Activated CD8-positive, alpha-beta memory T cell treated with anti-CD3 and anti-CD28 coated beads for 48 hours (primary cell): ENCODE data around the gene CPNE4.
"Not testable (repeated sequence)": the region's sequence is repeated elsewhere in the genome, so short reads cannot be mapped to it uniquely, and the experiment has no call there.

ENCODE experiments used
- DNase-seq, 3 experiments: peaks; one replicate each; pipeline ENCODE4 v3.0.0-alpha.2; 2020; ENCODE audit warnings: low read depth in 2 of 3, low spot score in 2 of 3

Gene CPNE4

DNA sequence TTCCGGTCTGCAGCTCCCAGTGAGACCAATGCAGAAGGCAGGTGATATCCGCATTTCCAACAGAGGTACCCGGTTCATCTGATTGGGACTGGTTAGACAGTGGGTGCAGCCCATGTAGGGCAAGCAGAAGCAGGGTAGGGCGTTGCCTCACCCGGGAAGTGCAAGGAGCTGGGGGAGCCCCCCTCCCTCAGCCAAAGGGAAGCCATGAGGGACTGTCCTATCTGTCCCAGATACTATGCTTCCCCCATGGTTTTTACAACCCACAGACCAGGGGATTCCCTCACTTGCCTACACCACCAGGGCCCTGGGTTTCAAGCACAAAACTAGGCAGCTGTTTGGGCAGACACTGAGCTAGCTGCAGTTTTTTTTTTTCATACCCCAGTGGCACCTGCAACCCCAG is 71.8 kb downstream of the CPNE4 start:
- DNase-seq = no peak

DNA sequence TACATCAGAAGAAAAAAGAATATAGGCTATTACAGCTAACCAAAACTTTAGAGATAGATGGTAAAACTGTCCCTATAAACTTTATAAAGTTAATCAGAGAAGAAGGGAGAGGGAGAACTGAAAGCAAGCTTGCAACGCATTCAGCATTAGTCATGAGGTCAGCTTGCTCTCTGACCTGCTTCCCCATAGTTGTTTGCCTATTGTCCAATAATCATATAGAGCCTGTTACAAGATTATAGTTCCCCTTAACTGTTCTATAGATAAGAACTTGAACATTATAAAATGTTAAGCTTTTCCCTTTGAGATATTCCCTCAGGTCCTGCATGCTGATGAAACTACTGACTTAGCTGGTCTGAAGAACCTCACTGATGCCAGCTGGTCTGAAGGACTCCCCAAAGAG is 74.5 kb downstream of the CPNE4 start:
- DNase-seq = no peak

DNA sequence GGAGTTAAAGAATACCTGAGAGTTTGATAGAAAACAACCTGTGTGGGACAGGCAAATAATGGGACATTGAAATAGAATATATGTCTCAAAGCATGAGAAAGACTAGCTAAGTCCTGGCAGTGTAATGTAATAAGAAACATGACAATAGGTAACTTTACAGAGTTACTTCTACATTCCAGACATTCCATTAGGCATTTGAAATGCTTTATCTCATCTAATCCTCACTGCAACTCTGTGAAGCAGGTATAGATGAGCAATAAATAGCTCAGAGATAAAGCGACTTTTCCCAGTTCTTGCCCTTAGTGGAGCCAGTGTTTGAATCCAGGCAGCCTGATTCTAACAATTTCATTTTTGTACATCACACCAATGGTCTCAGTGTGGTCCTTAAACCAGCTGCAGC is 76.8 kb downstream of the CPNE4 start:
- no peak for DNase-seq

DNA sequence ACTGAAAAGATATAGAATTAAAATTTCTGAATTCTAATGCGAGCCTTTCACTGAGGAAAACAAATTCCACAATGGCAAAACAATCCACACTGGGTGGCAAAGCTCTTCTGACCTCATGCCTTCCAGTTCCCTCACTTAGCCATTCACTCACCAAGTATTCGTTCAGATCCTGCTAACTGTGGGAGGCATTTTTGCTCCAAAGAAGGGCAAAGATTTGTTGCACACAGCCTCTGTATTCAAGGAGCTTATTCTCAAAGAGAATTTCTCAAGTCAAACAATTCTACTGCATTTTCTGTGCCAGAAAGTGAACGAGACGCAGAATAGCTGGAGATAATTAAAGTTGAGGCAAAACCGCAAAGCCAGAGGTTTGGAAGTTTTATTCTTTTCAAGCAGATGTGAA is 77.3 kb downstream of the CPNE4 start:
- no peak for DNase-seq

DNA sequence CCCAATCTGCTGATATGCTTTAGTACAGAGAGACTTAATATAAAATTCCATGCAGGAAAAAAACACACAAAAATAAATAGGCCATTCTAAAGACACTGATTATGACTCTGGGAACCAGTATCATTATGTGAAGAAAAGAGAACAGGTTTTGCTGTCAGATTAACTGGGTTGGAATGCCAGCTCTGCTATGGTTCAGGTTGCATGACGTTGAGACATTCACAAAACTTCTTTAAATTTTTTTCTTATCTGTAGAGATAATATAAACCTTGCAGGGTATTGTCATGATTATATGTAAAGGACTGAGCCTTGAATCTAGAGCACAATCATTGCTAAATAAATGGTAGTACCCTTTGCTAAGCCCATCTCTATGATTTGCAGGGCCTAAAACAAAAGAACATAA is 86.0 kb downstream of the CPNE4 start:
- DNase-seq = no peak

DNA sequence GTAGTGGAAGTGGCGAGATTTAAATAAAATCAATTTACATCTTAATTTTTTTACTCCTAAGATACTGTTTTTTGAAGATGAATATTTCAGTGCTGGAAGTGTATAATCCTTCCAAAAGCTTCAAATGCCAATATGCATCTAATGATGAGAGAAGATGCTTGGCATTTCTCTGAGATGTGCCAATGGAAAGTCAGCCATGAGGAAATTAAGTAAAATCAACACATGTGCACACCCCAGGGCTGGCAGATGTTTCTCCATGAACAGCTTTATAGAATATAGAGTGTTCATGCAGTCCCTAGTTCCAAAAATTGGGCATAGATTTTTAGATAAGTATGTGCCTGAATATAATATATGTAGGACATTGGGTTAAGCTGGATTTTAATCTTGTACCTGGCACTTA is 90.1 kb downstream of the CPNE4 start:
- no peak for DNase-seq

DNA sequence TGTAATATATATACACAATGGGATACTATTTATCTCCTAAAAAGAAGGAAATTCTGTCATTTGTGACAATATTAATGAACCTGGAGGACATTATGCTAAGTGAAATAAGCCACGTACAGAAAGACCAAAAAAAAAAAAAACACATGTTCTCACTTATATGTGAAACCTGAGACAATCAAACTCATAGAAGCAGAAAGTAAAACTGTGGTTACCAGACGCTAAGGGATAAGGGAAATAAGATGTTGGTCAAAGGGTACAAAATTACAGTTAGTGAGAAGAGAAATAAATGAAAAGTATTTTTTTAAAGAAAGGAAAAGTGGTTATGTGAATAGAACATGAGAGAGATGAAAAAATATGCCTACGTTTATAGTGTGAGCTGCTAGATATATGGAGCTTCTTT is 101.1 kb downstream of the CPNE4 start:
- no peak for DNase-seq

DNA sequence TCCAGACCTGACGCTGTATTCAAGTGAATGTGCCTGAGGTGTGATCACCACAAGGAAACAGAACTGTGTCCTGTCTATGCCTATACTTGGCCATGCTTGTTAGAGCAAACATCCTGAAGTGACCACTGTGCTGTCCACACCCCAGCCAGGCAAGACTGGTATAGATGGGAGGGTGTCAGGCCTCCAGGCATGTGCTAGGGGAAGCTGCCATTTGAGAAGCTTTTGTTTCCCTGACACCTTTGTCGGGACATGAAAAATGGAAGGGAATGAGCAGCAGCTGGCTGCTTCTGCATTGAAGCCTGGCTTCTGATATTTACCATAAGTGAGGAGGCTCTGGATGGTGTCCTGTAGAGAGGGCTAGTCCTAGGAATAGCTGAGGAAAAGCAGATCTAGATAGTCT is 106.2 kb downstream of the CPNE4 start:
- DNase-seq = no peak

DNA sequence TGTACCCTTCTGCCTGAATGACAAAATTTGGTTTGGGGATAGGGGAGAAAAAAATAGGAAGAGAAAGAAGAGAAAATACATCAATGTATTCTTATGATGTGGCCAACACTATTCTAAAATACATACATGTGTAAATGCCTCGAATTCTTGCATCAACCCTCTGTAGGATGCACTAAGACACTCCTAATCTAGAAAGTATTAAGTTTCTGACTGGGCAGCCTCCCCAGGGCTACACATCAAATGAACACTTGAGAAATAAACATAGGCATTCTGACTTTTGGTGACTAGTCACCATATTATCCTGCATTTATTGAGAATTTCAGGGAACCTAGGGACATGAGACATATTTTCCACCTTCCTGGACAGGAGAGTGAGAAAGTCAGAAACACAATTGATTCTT is 109.2 kb downstream of the CPNE4 start:
- DNase-seq = no peak

DNA sequence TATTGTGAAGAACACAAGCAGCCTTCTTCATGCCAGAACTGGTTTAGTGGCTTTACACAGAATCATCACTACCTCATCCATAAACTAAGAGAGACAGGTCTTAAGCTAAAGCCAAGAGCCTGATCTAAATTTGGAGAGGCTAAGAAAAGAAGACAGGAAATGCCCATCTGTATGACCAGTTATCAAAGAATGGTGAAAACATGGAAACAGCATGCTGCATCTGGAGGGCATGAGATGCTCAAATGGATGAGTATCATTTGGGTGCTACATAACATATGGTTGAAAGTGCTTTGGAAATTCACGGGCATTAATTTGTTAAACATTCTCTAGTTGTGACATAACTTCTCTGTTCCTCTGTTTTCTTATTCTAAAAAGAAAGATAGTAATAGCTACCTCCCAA is 112.5 kb downstream of the CPNE4 start:
- DNase-seq = no peak

DNA sequence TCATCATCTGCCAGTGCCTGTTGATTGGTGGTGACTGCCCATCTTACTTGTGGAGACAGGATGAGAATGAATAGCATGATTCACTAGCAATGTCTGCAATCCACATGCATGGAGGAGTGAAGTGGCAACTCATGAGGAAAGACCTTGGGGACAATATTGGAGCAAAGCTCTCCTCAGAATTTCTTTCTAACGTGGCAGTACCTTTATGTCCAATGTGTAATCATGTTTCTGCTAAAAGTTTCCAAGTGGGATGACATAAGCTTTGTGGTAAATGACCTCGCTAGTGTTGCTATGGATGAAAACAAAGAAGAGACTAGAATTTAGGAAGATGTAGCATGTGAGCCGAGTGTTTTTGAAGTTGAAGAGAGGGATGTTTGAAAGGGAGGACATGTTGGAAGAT is 117.8 kb downstream of the CPNE4 start:
- DNase-seq = no peak

DNA sequence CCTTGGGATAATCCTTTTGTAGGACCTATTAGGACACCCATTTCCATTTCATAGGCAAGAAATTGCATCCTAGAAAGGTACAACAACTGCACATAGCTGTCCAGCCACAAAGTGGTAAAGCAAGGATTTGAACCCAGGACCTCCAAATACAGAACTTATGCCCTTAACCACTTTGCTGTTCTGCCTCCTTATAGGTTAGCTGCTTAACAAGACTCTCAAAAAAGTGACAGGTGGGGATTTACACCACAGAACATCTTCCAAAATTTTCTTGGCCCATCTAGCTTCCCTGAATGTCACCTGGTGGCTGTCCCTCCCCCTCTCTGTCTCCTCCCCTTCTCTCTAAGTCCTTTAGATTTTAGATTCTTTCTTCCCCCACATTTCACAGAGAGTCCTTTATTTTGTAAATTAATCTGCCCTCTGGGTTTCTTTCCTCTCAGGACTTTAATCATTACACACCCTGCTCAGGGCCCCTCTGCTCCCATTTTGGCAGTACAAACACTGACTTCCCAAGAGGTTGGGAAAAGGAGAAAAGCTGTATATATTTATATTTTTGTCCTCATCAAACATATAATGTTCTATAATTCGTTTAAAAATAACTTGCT is 120.6 kb downstream of the CPNE4 start:
- no peak for DNase-seq

DNA sequence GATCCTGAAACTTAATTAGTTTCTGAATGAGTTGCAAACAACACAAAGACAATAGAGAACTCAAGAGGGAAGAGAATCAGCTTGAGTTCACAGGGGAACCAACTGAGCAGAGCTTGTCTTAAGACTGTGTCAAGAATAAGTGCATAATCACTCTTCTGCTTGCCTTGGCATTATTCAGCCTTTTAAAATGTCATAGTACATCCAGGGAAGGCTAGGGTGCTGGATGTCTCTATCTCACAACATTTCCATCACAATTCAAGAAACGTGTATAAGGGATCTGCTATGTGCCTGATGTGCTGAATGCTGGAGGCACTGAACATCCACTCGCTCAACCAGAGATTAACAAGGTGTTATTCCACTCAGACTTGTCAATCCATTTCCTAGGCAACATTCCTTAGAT is 122.6 kb downstream of the CPNE4 start:
- DNase-seq = no peak

DNA sequence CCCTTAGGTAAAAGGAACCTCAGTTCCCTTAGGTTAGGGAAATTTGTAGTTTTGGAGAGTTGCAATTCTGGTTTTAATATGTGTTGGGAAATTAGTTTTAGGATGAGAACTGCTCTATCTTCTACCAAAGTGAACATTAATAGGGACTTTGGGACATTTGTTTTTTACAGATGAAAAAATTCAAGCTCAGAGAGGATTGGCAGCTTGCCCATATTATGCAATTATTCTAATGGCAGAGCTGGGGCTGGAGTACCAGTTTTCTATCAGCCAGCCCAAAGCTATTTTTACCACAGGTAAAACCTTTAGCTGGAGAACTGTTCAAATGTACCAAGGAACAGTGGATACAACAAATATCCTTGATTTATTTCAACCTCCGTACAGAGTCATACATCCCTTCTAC is 127.0 kb downstream of the CPNE4 start:
- no peak for DNase-seq

DNA sequence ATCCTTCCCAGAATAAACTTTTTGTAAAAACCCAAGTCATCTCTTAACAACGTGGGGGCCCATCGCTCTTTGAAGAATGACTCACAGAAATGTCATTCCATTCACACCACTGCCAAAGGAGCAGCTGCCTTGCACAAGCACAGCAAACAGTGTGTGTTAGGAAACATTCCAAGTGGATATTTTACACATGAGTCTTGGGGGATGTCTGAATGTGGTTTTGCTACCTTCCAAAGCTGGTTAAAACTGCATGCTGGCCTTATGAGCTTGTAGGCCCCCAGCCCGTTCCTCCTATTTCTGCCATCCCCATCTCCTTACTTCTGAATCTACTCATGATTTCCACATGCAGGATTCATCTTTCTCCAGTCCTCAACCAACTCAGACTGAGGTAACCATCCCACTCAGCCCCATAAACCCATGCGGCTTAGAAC is 130.8 kb downstream of the CPNE4 start:
- no peak for DNase-seq

DNA sequence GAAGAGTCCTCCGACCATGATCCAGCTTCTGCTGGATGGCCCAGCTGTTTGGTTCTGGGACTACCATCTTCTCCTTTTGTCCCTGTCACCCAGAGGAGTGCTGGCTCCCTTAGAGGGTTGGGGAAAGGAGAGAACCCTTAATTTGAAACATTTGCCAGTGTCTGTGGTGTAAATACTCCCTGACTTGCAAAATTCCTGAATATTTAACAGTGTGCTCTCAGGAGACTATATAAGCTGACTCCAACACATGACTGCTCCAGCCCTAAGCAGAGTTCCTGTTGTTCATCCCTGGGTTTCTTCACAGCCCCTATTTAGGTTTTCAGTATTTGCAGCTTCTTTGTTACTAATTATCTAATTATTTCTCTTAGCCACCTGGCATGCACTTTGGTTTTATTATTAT is 133.1 kb downstream of the CPNE4 start:
- DNase-seq = no peak

DNA sequence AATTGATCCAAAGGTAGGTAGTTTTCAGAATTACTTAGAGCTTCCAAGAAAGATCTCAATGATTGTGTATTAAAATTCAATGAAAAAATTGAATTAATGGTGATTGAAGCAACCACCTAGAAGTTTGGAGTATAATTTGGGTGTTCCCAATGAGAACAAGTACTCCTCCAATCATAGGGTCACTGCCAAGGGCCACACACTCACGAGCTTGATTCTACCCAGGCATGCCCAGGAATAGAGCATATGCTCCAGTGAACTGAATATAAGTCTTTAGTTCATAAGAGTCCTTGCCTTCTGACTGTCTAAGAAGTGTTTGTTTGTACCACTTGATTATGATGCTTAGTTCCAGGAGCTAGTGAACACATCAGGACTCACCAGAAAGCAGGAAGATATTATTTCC is 133.9 kb downstream of the CPNE4 start:
- no peak for DNase-seq

DNA sequence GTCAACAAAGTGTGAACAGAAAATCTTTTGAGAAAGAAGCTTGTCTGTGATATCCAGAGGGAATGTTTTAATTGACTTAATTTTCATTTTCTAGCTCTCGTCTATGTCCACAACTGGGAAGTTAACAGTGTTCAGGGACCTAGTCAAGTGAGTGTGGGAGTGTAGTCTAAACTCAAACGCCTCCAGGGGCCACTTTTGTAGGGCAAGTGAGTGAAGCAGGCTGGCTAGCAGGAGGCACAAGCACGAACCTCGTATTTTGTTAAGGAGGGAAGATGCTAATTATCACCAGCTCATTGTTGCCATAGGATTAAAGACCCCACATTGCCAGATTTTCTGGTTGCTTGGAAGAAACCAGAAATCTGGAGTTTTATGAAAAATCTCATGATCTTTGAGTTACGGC is 135.8 kb downstream of the CPNE4 start:
- DNase-seq = no peak

DNA sequence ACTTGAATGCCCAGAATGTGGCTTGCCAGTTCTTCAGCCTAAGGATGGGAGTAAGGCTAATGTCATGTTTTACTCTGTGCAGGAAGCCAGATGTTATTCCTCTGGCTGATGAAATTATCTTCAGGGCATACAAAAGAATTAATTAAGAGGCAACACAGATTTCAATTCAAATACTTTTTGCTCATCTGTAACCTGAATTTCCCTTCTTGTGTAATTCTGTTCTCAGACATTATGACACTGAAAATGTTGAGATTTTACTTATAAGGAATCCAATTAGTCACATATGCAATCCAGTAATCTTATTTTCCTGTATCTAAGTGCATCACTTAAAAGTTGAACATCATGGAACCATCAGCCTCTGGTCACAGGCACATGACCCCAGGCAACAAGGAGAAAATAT is 136.5 kb downstream of the CPNE4 start:
- no peak for DNase-seq

DNA sequence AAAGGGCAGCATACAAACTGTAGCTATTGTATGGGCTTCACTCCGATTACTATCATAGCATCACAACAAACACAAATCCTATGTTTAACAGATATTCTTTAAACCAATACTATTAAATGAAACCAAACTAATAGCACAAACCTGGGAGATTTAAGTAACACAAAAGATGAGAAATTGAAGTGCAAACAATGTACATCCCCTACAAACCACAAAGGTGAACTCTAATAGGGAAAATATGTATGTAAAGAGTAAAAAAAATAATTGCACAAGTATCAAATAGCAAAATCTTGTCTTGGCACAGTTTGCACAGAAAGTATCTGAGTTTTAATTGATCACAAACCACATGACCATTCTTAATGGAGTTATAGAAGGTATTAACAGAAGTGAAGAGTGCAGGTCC is 138.5 kb downstream of the CPNE4 start:
- DNase-seq = no peak

DNA sequence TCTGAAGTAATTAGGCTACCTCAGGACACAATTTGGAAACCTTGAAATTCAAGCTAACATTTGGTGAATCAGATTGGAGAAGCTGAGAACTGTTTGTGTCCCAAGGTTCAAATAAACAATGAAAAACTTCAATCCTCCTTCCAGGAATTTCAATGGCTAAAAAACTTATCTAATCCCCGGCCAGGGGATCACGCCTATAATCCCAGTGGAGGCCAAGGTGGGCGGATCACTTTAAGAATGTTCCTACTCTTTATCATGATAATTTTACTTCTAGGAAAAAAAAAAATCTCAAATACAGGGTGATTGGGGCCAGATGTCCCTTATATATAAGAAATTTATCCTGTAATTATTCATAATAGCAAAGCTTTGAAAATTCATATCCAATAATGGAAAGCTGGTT is 139.0 kb downstream of the CPNE4 start:
- DNase-seq = no peak

DNA sequence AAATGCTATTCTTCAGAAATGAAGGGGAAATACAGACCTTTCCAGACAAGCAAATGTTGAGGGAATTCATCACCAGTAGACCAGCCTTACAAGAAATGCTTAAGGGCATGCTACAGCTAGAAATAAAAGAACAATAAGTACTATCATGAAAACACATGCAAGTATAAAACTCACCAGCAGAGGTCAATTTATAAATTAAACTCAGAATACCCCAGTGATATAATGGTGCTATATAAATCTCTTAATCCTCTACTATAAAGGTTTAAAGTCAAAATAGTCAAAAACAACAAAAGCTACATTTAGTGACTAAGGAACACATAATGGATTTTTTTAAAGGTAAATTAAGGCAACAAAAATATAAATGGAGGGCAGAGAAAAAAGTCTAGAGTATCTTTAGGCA is 142.5 kb downstream of the CPNE4 start:
- no peak for DNase-seq

DNA sequence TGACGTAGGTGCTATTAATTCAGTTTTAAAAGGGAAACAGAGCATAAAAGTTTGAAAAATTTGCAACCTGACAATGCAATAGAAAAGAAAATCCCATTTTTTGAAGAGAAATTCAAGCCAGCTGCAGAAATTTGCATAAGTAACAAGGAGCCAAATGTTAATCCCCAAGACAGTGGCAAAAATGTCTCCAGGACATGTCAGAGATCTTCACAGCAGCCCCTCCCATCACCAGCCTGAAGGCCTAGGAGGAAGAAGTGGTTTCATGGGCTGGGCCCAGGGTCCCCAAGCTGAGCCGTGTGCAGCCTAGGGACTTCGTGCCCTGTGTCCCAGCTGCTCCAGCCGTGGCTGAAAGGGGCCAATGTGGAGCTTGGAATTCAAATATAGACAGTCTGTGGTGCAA is 148.9 kb downstream of the CPNE4 start:
- not testable (repeated sequence) for DNase-seq
